MCF 10A (cell line): ENCODE data around the gene PRSS22. TPM values are rescaled to one million over a fixed set of nuclear protein-coding genes. Genes with fewer than 3 reads are reported as not detected.

Experiments used
- BruUV-seq: library from RNA; stranded (reverse); fragments of 400-500 nt; replicated peaks from 2 replicates; lab custom pipeline; 2021; lab: Mats Ljungman, UMichigan
- CTCF ChIA-PET: fragments of 300-600 bp; sonication (Branson Sonifier 250); formaldehyde crosslinking; extraction: SDS; loops from one replicate; lab custom pipeline; 2021; ENCODE audit warnings: antibody characterized with exemption, inconsistent platforms; lab: Yijun Ruan, JAX
- POLR2A ChIA-PET: fragments of 300-600, 350-650 bp; sonication (Branson Sonifier 250); formaldehyde crosslinking; extraction: SDS; loops from one replicate; lab custom pipeline; 2020; ENCODE audit warnings: antibody characterized with exemption, inconsistent platforms; lab: Yijun Ruan, JAX
- DNase-seq: peaks from one replicate; pipeline ENCODE4 v3.0.0-alpha.2; 2018; ENCODE audit not compliant: unreplicated experiment
- H3K27ac Mint-ChIP-seq: one replicate; pipeline ENCODE4 v1.8.0; 2022; ENCODE audit warnings: mild to moderate bottlenecking, low read depth, mixed read lengths; ENCODE audit not compliant: unreplicated experiment
- H3K27me3 Mint-ChIP-seq: one replicate; pipeline ENCODE4 v1.8.0; 2022; ENCODE audit warnings: mixed read lengths; ENCODE audit not compliant: insufficient read depth, unreplicated experiment
- H3K36me3 Mint-ChIP-seq: one replicate; pipeline ENCODE4 v1.8.0; 2022; ENCODE audit warnings: mild to moderate bottlenecking, moderate library complexity, mixed read lengths; ENCODE audit not compliant: insufficient read depth, unreplicated experiment
- H3K4me1 Mint-ChIP-seq: one replicate; pipeline ENCODE4 v1.8.0; 2022; ENCODE audit warnings: mixed read lengths; ENCODE audit not compliant: insufficient read depth, unreplicated experiment
- H3K4me3 Mint-ChIP-seq: one replicate; pipeline ENCODE4 v1.8.0; 2022; ENCODE audit warnings: mild to moderate bottlenecking, moderate library complexity, mixed read lengths; ENCODE audit not compliant: unreplicated experiment
- H3K9me3 Mint-ChIP-seq: one replicate; pipeline ENCODE4 v1.8.0; 2022; ENCODE audit warnings: mixed read lengths; ENCODE audit not compliant: unreplicated experiment
- CTCF ChIP-seq: fragments of 200-600 bp; IDR thresholded peaks from one replicate; pipeline ENCODE4 v1.8.0; 2022; ENCODE audit warnings: antibody characterized with exemption, mild to moderate bottlenecking; ENCODE audit not compliant: unreplicated experiment
- intact Hi-C: fragments of 100-400 bp; cut with micrococcal nuclease; formaldehyde crosslinking; loops from 2 replicates; pipeline ENCODE4 v1.14.1; 2022
- total RNA-seq: library from RNA; stranded (reverse); gene quantifications from 2 replicates; pipeline ENCODE4 v1.2.3, GENCODE V29; 2022

PRSS22 gene
- total RNA-seq, 1 experiment from 2014 or later: not detected

GRCh38 chr16:2803545-2804195, 54.3 kb downstream of the PRSS22 start:
- intact Hi-C loops: no loop called here
- peaks cover 8% of the 10 kb centered on the region for H3K9me3 Mint-ChIP-seq
- ChIA-PET CTCF (interaction anchor here (0.9 kb wide), 1 partner anchor 940 kb away, joined by 3 read pairs; no protein-coding TSS in a partner anchor), POLR2A (interaction anchor here (0.7 kb wide), 2 partner anchors 16 to 110 kb away, joined by 3 to 5 read pairs; partner anchors contain the start of gene PRSS33)
- H3K27me3 Mint-ChIP-seq: peaks cover 25% of the 10 kb centered on the region
- H3K36me3 Mint-ChIP-seq: peaks cover 6% of the 10 kb centered on the region
- TF ChIP-seq CTCF: no peak
- no peak overlapping the region for H3K4me3 Mint-ChIP-seq
- no peak overlapping the region for H3K27ac Mint-ChIP-seq
- H3K4me1 Mint-ChIP-seq: peaks cover 5% of the 10 kb centered on the region
- no TSS peak for BruUV-seq
- no peak for DNase-seq

Other genes starting within 250 kb of the PRSS22 start
- 49.4 and 51.6 TPM in 2 replicates for gene KCTD5, start 175.6 kb downstream of the PRSS22 start, total RNA-seq
- 5.8 and 6.3 TPM in 2 replicates for gene PRSS27, start 137.9 kb downstream of the PRSS22 start, total RNA-seq
- 710 and 779 TPM in 2 replicates for gene SRRM2, start 105.5 kb downstream of the PRSS22 start, total RNA-seq
- 438 and 504 TPM in 2 replicates for gene ELOB, start 80.9 kb downstream of the PRSS22 start, total RNA-seq
- gene PRSS33, start 70.6 kb downstream of the PRSS22 start, total RNA-seq: not detected in 2 replicates
- not detected in 2 replicates for gene PRSS41, start 59.7 kb downstream of the PRSS22 start, total RNA-seq
- gene PRSS21, start 40.9 kb downstream of the PRSS22 start, total RNA-seq: 16.4 TPM in 2 replicates
- 4.0 and 6.9 TPM in 2 replicates for gene ZG16B, start 27.9 kb downstream of the PRSS22 start, total RNA-seq
- gene FLYWCH2, start 25.0 kb upstream of the PRSS22 start, total RNA-seq: 24.4 and 27.7 TPM in 2 replicates
- 76.3 and 86.2 TPM in 2 replicates for gene FLYWCH1, start 53.8 kb upstream of the PRSS22 start, total RNA-seq
- 0.42 TPM in 1 of 2 replicates, not detected in the other for gene KREMEN2, start 106.1 kb upstream of the PRSS22 start, total RNA-seq
- gene PAQR4, start 111.2 kb upstream of the PRSS22 start, total RNA-seq: 4.8 and 7.9 TPM in 2 replicates
- 16.9 and 34.7 TPM in 2 replicates for gene PKMYT1, start 122.3 kb upstream of the PRSS22 start, total RNA-seq
- gene CLDN9, start 154.8 kb upstream of the PRSS22 start, total RNA-seq: 0.39 and 0.44 TPM in 2 replicates
- gene CLDN6, start 160.0 kb upstream of the PRSS22 start, total RNA-seq: not detected in 2 replicates
- 436 and 641 TPM in 2 replicates for gene TNFRSF12A, start 162.2 kb upstream of the PRSS22 start, total RNA-seq
- 13.6 and 20.4 TPM in 2 replicates for gene HCFC1R1, start 165.8 kb upstream of the PRSS22 start, total RNA-seq
- 36.8 and 53.1 TPM in 2 replicates for gene THOC6, start 165.9 kb upstream of the PRSS22 start, total RNA-seq
- gene BICDL2, start 178.8 kb upstream of the PRSS22 start, total RNA-seq: 0.23 and 0.39 TPM in 2 replicates
- 0.26 and 0.64 TPM in 2 replicates for gene MMP25, start 188.4 kb upstream of the PRSS22 start, total RNA-seq
- 24.0 and 29.8 TPM in 2 replicates for gene IL32, start 207.5 kb upstream of the PRSS22 start, total RNA-seq
- gene ZSCAN10, start 241.1 kb upstream of the PRSS22 start, total RNA-seq: 0.49 and 1.4 TPM in 2 replicates